ENCODE results near the gene PANK4. TPM values are rescaled to one million over a fixed set of nuclear protein-coding genes. Genes with fewer than 3 reads are reported as not detected.

PANK4 gene
- total RNA-seq, 1 experiment from 2014 or later, result 27.0 TPM

- CTCF ChIA-PET, result no interaction called here
- no peaks in the 10 kb centered on the region for H3K9me3 ChIP-seq
- Mint-ChIP-seq H3K27ac (ENCODE audit: unreplicated experiment) (no peak overlapping the region), H3K9me3 (ENCODE audit: unreplicated experiment) (no peaks in the 10 kb centered on the region), H3K36me3 (ENCODE audit: insufficient read depth, unreplicated experiment) (peaks cover 21% of the 10 kb centered on the region), H3K4me3 (ENCODE audit: unreplicated experiment) (no peak overlapping the region), H3K27me3 (ENCODE audit: insufficient read depth, unreplicated experiment) (no peaks in the 10 kb centered on the region), H3K4me1 (ENCODE audit: low read depth, unreplicated experiment) (no peaks in the 10 kb centered on the region)
- POLR2A ChIA-PET, result interaction anchor here (0.5 kb wide), 1 partner anchor 75 kb away, joined by 4 read pairs; no protein-coding TSS in a partner anchor
- H3K4me3 ChIP-seq (ENCODE audit: low read depth, low read length), result no peak overlapping the region
- DNase-seq, result no peak
- no peaks in the 10 kb centered on the region for H3K4me1 ChIP-seq
- intact Hi-C loops (cut with micrococcal nuclease; ENCODE audit: unreplicated experiment), result no loop called here
- no TSS peak for BruUV-seq (replicated peaks)
- H3K27me3 ChIP-seq (replicated peaks; ENCODE audit: control insufficient read depth, insufficient read depth, low read length), result no peaks in the 10 kb centered on the region
- no peak for TF ChIP-seq CTCF (IDR thresholded peaks at IDR 0.05; ENCODE audit: insufficient read depth in 1 of 2, low read depth in 1 of 2, low read length in 1 of 2, severe bottlenecking in 1 of 2, unreplicated experiment in 1 of 2)
- no peaks in the 10 kb centered on the region; the same call in 1 of the 2 replicates for H3K36me3 ChIP-seq (ENCODE audit: control insufficient read depth, insufficient read depth, low read length)
Measured at GRCh38 chr1:2510366-2511155, 15.8 kb downstream of the PANK4 start.

- ChIA-PET CTCF (no interaction called here), POLR2A (no interaction called here)
- Histone ChIP-seq H3K9me3 (no peaks in the 10 kb centered on the region), H3K27me3 (replicated peaks; ENCODE audit: control insufficient read depth, insufficient read depth, low read length) (no peaks in the 10 kb centered on the region), H3K4me3 (ENCODE audit: low read depth, low read length) (no peak overlapping the region), H3K4me1 (no peaks in the 10 kb centered on the region), H3K36me3 (ENCODE audit: control insufficient read depth, insufficient read depth, low read length) (no peaks in the 10 kb centered on the region; the same call in 1 of the 2 replicates)
- Mint-ChIP-seq H3K4me3 (ENCODE audit: unreplicated experiment) (no peak overlapping the region), H3K9me3 (ENCODE audit: unreplicated experiment) (no peaks in the 10 kb centered on the region), H3K36me3 (ENCODE audit: insufficient read depth, unreplicated experiment) (peaks cover 18% of the 10 kb centered on the region), H3K27ac (ENCODE audit: unreplicated experiment) (no peak overlapping the region), H3K27me3 (ENCODE audit: insufficient read depth, unreplicated experiment) (no peaks in the 10 kb centered on the region), H3K4me1 (ENCODE audit: low read depth, unreplicated experiment) (no peaks in the 10 kb centered on the region)
- TF ChIP-seq CTCF (IDR thresholded peaks at IDR 0.05; ENCODE audit: insufficient read depth in 1 of 2, low read depth in 1 of 2, low read length in 1 of 2, severe bottlenecking in 1 of 2, unreplicated experiment in 1 of 2), result no peak
- intact Hi-C loops (cut with micrococcal nuclease; ENCODE audit: unreplicated experiment), result no loop called here
- no TSS peak for BruUV-seq (replicated peaks)
- no peak for DNase-seq
Measured at GRCh38 chr1:2509589-2509988, 16.8 kb downstream of the PANK4 start.

GRCh38 chr1:2508751-2509150 lies 17.6 kb downstream of the PANK4 start:
- CTCF ChIA-PET, result no interaction called here
- BruUV-seq (replicated peaks), result no TSS peak
- H3K4me3 Mint-ChIP-seq (ENCODE audit: unreplicated experiment), result no peak overlapping the region
- POLR2A ChIA-PET, result no interaction called here
- Histone ChIP-seq H3K9me3 (no peaks in the 10 kb centered on the region), H3K36me3 (ENCODE audit: control insufficient read depth, insufficient read depth, low read length) (no peaks in the 10 kb centered on the region; the same call in 1 of the 2 replicates), H3K4me3 (ENCODE audit: low read depth, low read length) (no peak overlapping the region), H3K27me3 (replicated peaks; ENCODE audit: control insufficient read depth, insufficient read depth, low read length) (no peaks in the 10 kb centered on the region), H3K4me1 (no peaks in the 10 kb centered on the region)
- intact Hi-C loops (cut with micrococcal nuclease; ENCODE audit: unreplicated experiment), result no loop called here
- DNase-seq, result no peak
- no peak overlapping the region for H3K27ac Mint-ChIP-seq (ENCODE audit: unreplicated experiment)
- H3K4me1 Mint-ChIP-seq (ENCODE audit: low read depth, unreplicated experiment), result no peaks in the 10 kb centered on the region
- H3K9me3 Mint-ChIP-seq (ENCODE audit: unreplicated experiment), result no peaks in the 10 kb centered on the region
- H3K36me3 Mint-ChIP-seq (ENCODE audit: insufficient read depth, unreplicated experiment), result peaks cover 18% of the 10 kb centered on the region
- H3K27me3 Mint-ChIP-seq (ENCODE audit: insufficient read depth, unreplicated experiment), result no peaks in the 10 kb centered on the region
- TF ChIP-seq CTCF (IDR thresholded peaks at IDR 0.05; ENCODE audit: insufficient read depth in 1 of 2, low read depth in 1 of 2, low read length in 1 of 2, severe bottlenecking in 1 of 2, unreplicated experiment in 1 of 2), result no peak
